Astrocyte of the spinal cord (primary cell): ENCODE measurements around the gene DCLK2.
"Not testable (repeated sequence)": the region's sequence is repeated elsewhere in the genome, so short reads cannot be mapped to it uniquely, and the experiment has no call there.

ENCODE experiments used
- DNase-seq: peaks from one replicate; pipeline ENCODE4 v3.0.0; 2011; ENCODE audit warnings: low read depth, low spot score
- H3K4me3 ChIP-seq: 2 replicates; pipeline ENCODE4 v1.5.1; 2011; ENCODE audit warnings: low read depth, mild to moderate bottlenecking, low read length, moderate library complexity
- CTCF ChIP-seq: IDR thresholded peaks from 2 replicates; pipeline ENCODE4 v1.5.1; 2012; ENCODE audit warnings: low read depth, mild to moderate bottlenecking, low read length, inconsistent platforms
- in situ Hi-C: cut with HindIII; loops from 2 replicates; pipeline ENCODE4 v1.10.0; 2017; ENCODE audit warnings: low sequenced_read_pairs

Gene DCLK2

GRCh38 chr4:150167054-150167453 is 88.8 kb downstream of the DCLK2 start:
- in situ Hi-C loops, result no loop called here
- no peak for TF ChIP-seq CTCF
- DNase-seq, result no peak
- H3K4me3 ChIP-seq, result no peak overlapping the region

- TF ChIP-seq CTCF, result no peak
- H3K4me3 ChIP-seq, result no peak overlapping the region
- DNase-seq, result peak; percentile 47
- in situ Hi-C loops, result no loop called here
Observed at GRCh38 chr4:150173432-150173861, 95.2 kb downstream of the DCLK2 start.

GRCh38 chr4:150173982-150174398 is 95.7 kb downstream of the DCLK2 start:
- peak; percentile 45 for DNase-seq
- H3K4me3 ChIP-seq, result no peak overlapping the region
- in situ Hi-C loops, result no loop called here
- no peak for TF ChIP-seq CTCF

- no peak overlapping the region for H3K4me3 ChIP-seq
- DNase-seq, result peak; percentile 42
- TF ChIP-seq CTCF, result no peak
- in situ Hi-C loops, result no loop called here
Observed at GRCh38 chr4:150176547-150176946, 98.3 kb downstream of the DCLK2 start.

- H3K4me3 ChIP-seq, result no peak overlapping the region
- TF ChIP-seq CTCF, result no peak
- DNase-seq, result peak; percentile 56
- in situ Hi-C loops, result no loop called here
Observed at GRCh38 chr4:150178161-150178560, 99.9 kb downstream of the DCLK2 start.

GRCh38 chr4:150181536-150181935 is 103.3 kb downstream of the DCLK2 start:
- no peak for TF ChIP-seq CTCF
- H3K4me3 ChIP-seq, result no peak overlapping the region
- in situ Hi-C loops, result no loop called here
- peak; percentile 43 for DNase-seq

GRCh38 chr4:150182794-150183193 is 104.5 kb downstream of the DCLK2 start:
- no peak for TF ChIP-seq CTCF
- in situ Hi-C loops, result no loop called here
- DNase-seq, result no peak
- no peak overlapping the region for H3K4me3 ChIP-seq

- H3K4me3 ChIP-seq, in situ Hi-C loops, DNase-seq: not testable (repeated sequence)
Observed at GRCh38 chr4:150185033-150185432, 106.8 kb downstream of the DCLK2 start.
